A549 (cell line): Measurements from ENCODE around the gene GPC1. TPM values are rescaled to one million over a fixed set of nuclear protein-coding genes. Genes with fewer than 3 reads are reported as not detected.

ENCODE experiments used
- ATAC-seq, 2 experiments: fragments of 200-7000 bp in 1 of 2; fragments of >200 bp in 1 of 2; cut with Nextera tagmentation in 1 of 2; cut with Tn5 transposase in 1 of 2; 3 replicates each; pipeline versions ENCODE4 v1.8.0 to v1.9.1; 2018 to 2020; ENCODE audit warnings: mild to moderate bottlenecking in 1 of 2, moderate library complexity in 1 of 2
- CTCF ChIA-PET: fragments of 300-600 bp; sonication (Branson Sonifier 250); formaldehyde crosslinking; extraction: SDS; loops from one replicate; lab custom pipeline; 2021; ENCODE audit warnings: antibody characterized with exemption, inconsistent platforms; lab: Yijun Ruan, JAX
- POLR2A ChIA-PET: fragments of 350-600 bp; formaldehyde crosslinking; extraction: SDS; loops from one replicate; lab custom pipeline; 2021; ENCODE audit warnings: antibody characterized with exemption, inconsistent platforms; lab: Yijun Ruan, JAX
- DNase-seq, 2 experiments: peaks; one replicate each; pipeline versions ENCODE4 v3.0.0 to v3.0.0-alpha.2; 2011 to 2016; ENCODE audit warnings: low read depth in 1 of 2, low spot score in 1 of 2
- FAIRE-seq: peaks from 2 replicates; lab custom pipeline; 2011; peaks lifted over from hg19 to GRCh38; lab: Jason Lieb, UNC
- H3K27ac ChIP-seq, 2 experiments: fragments of >200 bp; sonication (Bioruptor Twin); formaldehyde crosslinking; 3 replicates each; pipeline ENCODE4 v1.5.1; 2016 to 2017
- H3K4me1 ChIP-seq: fragments of >200 bp; sonication (Bioruptor Twin); formaldehyde crosslinking; 3 replicates; pipeline ENCODE4 v1.6.1; 2016
- H3K4me2 ChIP-seq: fragments of >200 bp; sonication (Bioruptor Twin); formaldehyde crosslinking; 3 replicates; pipeline ENCODE4 v1.6.1; 2016
- H3K4me3 ChIP-seq: fragments of >200 bp; sonication (Bioruptor Twin); formaldehyde crosslinking; 3 replicates; pipeline ENCODE4 v1.5.1; 2016
- H3K9me3 ChIP-seq: fragments of >200 bp; sonication (Bioruptor Twin); formaldehyde crosslinking; 3 replicates; pipeline ENCODE4 v1.6.1; 2016
- BHLHE40 ChIP-seq: IDR thresholded peaks from 2 replicates; pipeline ENCODE4 v1.6.1; 2012; ENCODE audit warnings: low read depth, low read length, inconsistent platforms
- CBX8 ChIP-seq: fragments of 200-600 bp; sonication (generic); IDR thresholded peaks from 2 replicates; pipeline ENCODE4 v1.6.1; 2016
- CHD2 ChIP-seq: fragments of 150-350 bp; IDR thresholded peaks from 2 replicates; pipeline ENCODE4 v1.6.1; 2014; ENCODE audit warnings: low read length; ENCODE audit not compliant: partially characterized antibody
- CHD4 ChIP-seq: fragments of 200-600 bp; sonication (generic); IDR thresholded peaks from 2 replicates; pipeline ENCODE4 v1.6.1; 2016; ENCODE audit warnings: antibody characterized with exemption, mild to moderate bottlenecking, borderline replicate concordance
- E2F6 ChIP-seq: IDR thresholded peaks from 2 replicates; pipeline ENCODE4 v1.6.1; 2012; ENCODE audit warnings: low read depth, borderline replicate concordance
- EHMT2 ChIP-seq: fragments of 200-600 bp; sonication (generic); IDR thresholded peaks from 2 replicates; pipeline ENCODE4 v1.6.1; 2016; ENCODE audit warnings: antibody characterized with exemption, low read depth, mild to moderate bottlenecking, moderate library complexity
- EP300 ChIP-seq, 2 experiments: fragments of >200 bp; sonication (Bioruptor Twin); formaldehyde crosslinking; IDR thresholded peaks; 2 replicates in 1 of 2; 3 replicates in 1 of 2; pipeline ENCODE4 v1.6.1; 2016 to 2017
- ESRRA ChIP-seq: fragments of 150-350 bp; IDR thresholded peaks from 2 replicates; pipeline ENCODE4 v1.6.1; 2014; ENCODE audit warnings: mild to moderate bottlenecking, low read length, borderline replicate concordance
- FOSB ChIP-seq: fragments of 250-450 bp; sonication (Bioruptor Pico); IDR thresholded peaks from 2 replicates; pipeline ENCODE4 v1.5.0; 2020; ENCODE audit warnings: mild to moderate bottlenecking, moderate library complexity
- FOSL2 ChIP-seq, 2 experiments: fragments of 450-650 bp in 1 of 2; fragments of >200 bp in 1 of 2; sonication (Bioruptor Twin) in 1 of 2; formaldehyde crosslinking; IDR thresholded peaks; 2 replicates each; pipeline versions ENCODE4 v1.5.0 to v1.6.1; 2016 to 2020; ENCODE audit warnings: mild to moderate bottlenecking in 1 of 2, moderate library complexity in 1 of 2
- HEYL ChIP-seq: fragments of 250-450 bp; sonication (Bioruptor Pico); IDR thresholded peaks from 2 replicates; pipeline ENCODE4 v1.8.0; 2021; ENCODE audit warnings: mild to moderate bottlenecking, moderate library complexity
- JUN ChIP-seq, 2 experiments: fragments of >200 bp; sonication (Bioruptor Twin); formaldehyde crosslinking; IDR thresholded peaks; 2 replicates in 1 of 2; 3 replicates in 1 of 2; pipeline ENCODE4 v1.6.1; 2016 to 2017
- JUNB ChIP-seq: fragments of >200 bp; sonication (Bioruptor Twin); formaldehyde crosslinking; IDR thresholded peaks from 2 replicates; pipeline ENCODE4 v1.6.1; 2016
- KDM1A ChIP-seq: fragments of 200-600 bp; sonication (generic); IDR thresholded peaks from 2 replicates; pipeline ENCODE4 v1.6.1; 2016; ENCODE audit warnings: low read depth, mild to moderate bottlenecking
- MAX ChIP-seq: IDR thresholded peaks from 2 replicates; pipeline ENCODE4 v1.6.1; 2012
- MAZ ChIP-seq: fragments of 150-350 bp; IDR thresholded peaks from 2 replicates; pipeline ENCODE4 v1.6.1; 2014; ENCODE audit warnings: antibody characterized with exemption, low read depth, low read length, borderline replicate concordance
- NPAS2 ChIP-seq: fragments of 250-450 bp; sonication (Bioruptor Pico); IDR thresholded peaks from 2 replicates; pipeline ENCODE4 v1.8.0; 2022; ENCODE audit warnings: mild to moderate bottlenecking, moderate library complexity, borderline replicate concordance
- NR3C1 ChIP-seq: fragments of >200 bp; sonication (Bioruptor Twin); formaldehyde crosslinking; IDR thresholded peaks from 3 replicates; pipeline ENCODE4 v1.6.1; 2017
- POLR2AphosphoS2 ChIP-seq: conservative IDR thresholded peaks from 2 replicates; pipeline ENCODE4 v1.6.1; 2012; ENCODE audit warnings: low read length, improper control_type of control experiment, inconsistent platforms
- RARB ChIP-seq: fragments of 250-450 bp; sonication (Bioruptor Pico); IDR thresholded peaks from 2 replicates; pipeline ENCODE4 v1.8.0; 2021; ENCODE audit warnings: mild to moderate bottlenecking, moderate library complexity
- RCOR1 ChIP-seq: fragments of 150-350 bp; IDR thresholded peaks from 2 replicates; pipeline ENCODE4 v1.6.1; 2014; ENCODE audit warnings: antibody characterized with exemption, low read length, low read depth
- RNF2 ChIP-seq: fragments of 200-600 bp; sonication (generic); IDR thresholded peaks from 2 replicates; pipeline ENCODE4 v1.6.1; 2016; ENCODE audit warnings: low read depth, mild to moderate bottlenecking, antibody characterized with exemption, moderate library complexity, borderline replicate concordance
- TP53 ChIP-seq: fragments of 250-450 bp; sonication (Bioruptor Pico); IDR thresholded peaks from 2 replicates; pipeline ENCODE4 v1.5.0; 2021; ENCODE audit warnings: mild to moderate bottlenecking, moderate library complexity
- ZC3H11A ChIP-seq: fragments of 450-650 bp; IDR thresholded peaks from 2 replicates; pipeline ENCODE4 v1.6.1; 2014; ENCODE audit warnings: antibody characterized with exemption, mild to moderate bottlenecking
- ZFP36 ChIP-seq: fragments of 450-650 bp; IDR thresholded peaks from 2 replicates; pipeline ENCODE4 v1.6.1; 2014; ENCODE audit warnings: borderline replicate concordance; ENCODE audit not compliant: partially characterized antibody
- ZNF302 ChIP-seq: fragments of 250-450 bp; sonication (Bioruptor Pico); IDR thresholded peaks from 2 replicates; pipeline ENCODE4 v1.9.0; 2021; ENCODE audit warnings: inconsistent platforms, mild to moderate bottlenecking, moderate library complexity
- WGBS: methylation state at CpG from one replicate; pipeline ENCODE4 v1.1.6; 2017; ENCODE audit errors: missing lambda C conversion rate; 5-methylcytosine and 5-hydroxymethylcytosine counted together
- polyA plus RNA-seq, 4 experiments: library from polyadenylated mRNA; depleted of rRNA in 3 of 4; stranded (reverse); fragments of >200 nt; fragmentation: RNase III in 1 of 4; extraction: RNeasy Plus Mini Kit Qiagen cat#74134 plus additional on column Dnase treatment in 1 of 4; gene quantifications; 2 replicates in 3 of 4; 3 replicates in 1 of 4; pipeline ENCODE4 v1.2.3, GENCODE V29; 2011 to 2017
- TF ChIP-seq, protein P1 (sequence below): fragments of 200-600 bp; sonication (generic); IDR thresholded peaks from 2 replicates; pipeline ENCODE4 v1.6.1; 2016; ENCODE audit warnings: antibody characterized with exemption, mild to moderate bottlenecking, moderate library complexity
- TF ChIP-seq, protein P2 (sequence below): fragments of 250-450 bp; sonication (Bioruptor Pico); IDR thresholded peaks from 2 replicates; pipeline ENCODE4 v1.5.0; 2020; ENCODE audit warnings: low read depth, mild to moderate bottlenecking, moderate library complexity
- TF ChIP-seq, protein P3 (sequence below): fragments of 450-650 bp; IDR thresholded peaks from 2 replicates; pipeline ENCODE4 v1.6.1; 2014; ENCODE audit warnings: antibody characterized with exemption

GPC1 gene
- polyA plus RNA-seq, 2 of the 4 experiments (the other 2 are of a cell fraction) = 19.8 to 97.7 TPM

DNA sequence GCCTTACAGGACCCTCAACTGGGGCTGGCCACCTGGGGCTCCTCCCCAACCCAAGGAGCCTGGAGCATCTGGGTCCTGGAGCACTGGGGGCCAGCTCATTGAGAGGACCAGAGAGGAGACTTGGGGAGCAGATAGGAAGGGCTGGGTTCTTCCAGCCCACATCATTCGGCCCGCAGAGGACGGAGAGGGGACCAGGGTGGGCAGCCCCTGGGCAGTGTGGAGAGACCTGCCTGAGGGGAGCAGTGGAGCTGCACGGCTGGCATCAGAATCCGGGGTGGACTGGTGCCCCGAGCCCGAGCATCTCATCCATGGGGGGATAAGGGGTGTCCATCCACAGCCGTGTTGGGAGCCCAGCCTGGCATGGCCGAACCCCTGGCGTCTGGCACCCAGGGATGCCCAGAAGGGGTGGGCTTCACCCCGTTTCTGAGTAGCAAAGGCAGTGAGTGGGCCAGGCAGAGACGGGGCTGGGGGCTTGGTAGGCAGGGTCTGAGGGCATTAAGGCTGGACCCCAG is 11.3 kb downstream of the GPC1 start (continued):
- TF ChIP-seq, protein P1, sequence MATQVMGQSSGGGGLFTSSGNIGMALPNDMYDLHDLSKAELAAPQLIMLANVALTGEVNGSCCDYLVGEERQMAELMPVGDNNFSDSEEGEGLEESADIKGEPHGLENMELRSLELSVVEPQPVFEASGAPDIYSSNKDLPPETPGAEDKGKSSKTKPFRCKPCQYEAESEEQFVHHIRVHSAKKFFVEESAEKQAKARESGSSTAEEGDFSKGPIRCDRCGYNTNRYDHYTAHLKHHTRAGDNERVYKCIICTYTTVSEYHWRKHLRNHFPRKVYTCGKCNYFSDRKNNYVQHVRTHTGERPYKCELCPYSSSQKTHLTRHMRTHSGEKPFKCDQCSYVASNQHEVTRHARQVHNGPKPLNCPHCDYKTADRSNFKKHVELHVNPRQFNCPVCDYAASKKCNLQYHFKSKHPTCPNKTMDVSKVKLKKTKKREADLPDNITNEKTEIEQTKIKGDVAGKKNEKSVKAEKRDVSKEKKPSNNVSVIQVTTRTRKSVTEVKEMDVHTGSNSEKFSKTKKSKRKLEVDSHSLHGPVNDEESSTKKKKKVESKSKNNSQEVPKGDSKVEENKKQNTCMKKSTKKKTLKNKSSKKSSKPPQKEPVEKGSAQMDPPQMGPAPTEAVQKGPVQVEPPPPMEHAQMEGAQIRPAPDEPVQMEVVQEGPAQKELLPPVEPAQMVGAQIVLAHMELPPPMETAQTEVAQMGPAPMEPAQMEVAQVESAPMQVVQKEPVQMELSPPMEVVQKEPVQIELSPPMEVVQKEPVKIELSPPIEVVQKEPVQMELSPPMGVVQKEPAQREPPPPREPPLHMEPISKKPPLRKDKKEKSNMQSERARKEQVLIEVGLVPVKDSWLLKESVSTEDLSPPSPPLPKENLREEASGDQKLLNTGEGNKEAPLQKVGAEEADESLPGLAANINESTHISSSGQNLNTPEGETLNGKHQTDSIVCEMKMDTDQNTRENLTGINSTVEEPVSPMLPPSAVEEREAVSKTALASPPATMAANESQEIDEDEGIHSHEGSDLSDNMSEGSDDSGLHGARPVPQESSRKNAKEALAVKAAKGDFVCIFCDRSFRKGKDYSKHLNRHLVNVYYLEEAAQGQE = no peak

GRCh38 chr2:240447331-240447730 is 11.9 kb downstream of the GPC1 start:
- no peak for ATAC-seq
- no peak overlapping the region for H3K4me3 ChIP-seq
- TF ChIP-seq ZFP36 = no peak
- no peak for TF ChIP-seq JUN (IDR thresholded peaks at IDR 0.05)
- TF ChIP-seq CHD2 = no peak
- TF ChIP-seq, protein P2, sequence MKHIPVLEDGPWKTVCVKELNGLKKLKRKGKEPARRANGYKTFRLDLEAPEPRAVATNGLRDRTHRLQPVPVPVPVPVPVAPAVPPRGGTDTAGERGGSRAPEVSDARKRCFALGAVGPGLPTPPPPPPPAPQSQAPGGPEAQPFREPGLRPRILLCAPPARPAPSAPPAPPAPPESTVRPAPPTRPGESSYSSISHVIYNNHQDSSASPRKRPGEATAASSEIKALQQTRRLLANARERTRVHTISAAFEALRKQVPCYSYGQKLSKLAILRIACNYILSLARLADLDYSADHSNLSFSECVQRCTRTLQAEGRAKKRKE (CRISPR knock-in tag) = no peak
- no peak for TF ChIP-seq E2F6
- no peak for TF ChIP-seq NPAS2 (CRISPR knock-in tag)
- no peak for TF ChIP-seq JUNB
- TF ChIP-seq EHMT2 = no peak
- no peak for TF ChIP-seq HEYL
- TF ChIP-seq RARB (CRISPR knock-in tag) = no peak
- TF ChIP-seq MAX = no peak
- no peak for TF ChIP-seq FOSL2 (IDR thresholded peaks at IDR 0.05)
- no peak for TF ChIP-seq FOSL2 (CRISPR knock-in tag; IDR thresholded peaks at IDR 0.05)
- TF ChIP-seq EP300 (IDR thresholded peaks at IDR 0.05) = no peak
- no peak for TF ChIP-seq RNF2
- no peak for TF ChIP-seq NR3C1
- TF ChIP-seq CHD4 = no peak
- no peak for TF ChIP-seq FOSB (CRISPR knock-in tag)
- no peak for TF ChIP-seq RCOR1
- no peak for TF ChIP-seq CBX8
- H3K4me2 ChIP-seq = no peak overlapping the region
- WGBS = 83% methylated on average over 11 of the region's 22 CpGs
- ChIA-PET CTCF (interaction anchor here (1.2 to 5.8 kb wide), 3 partner anchors 9 to 219 kb away, joined by 3 to 29 read pairs (median 25); no protein-coding TSS in a partner anchor), POLR2A (no interaction called here)
- 0 out of 6 replicates have a peak overlapping the region, but pooled peaks of 1 of the 2 experiments have one; percentile 11 for H3K27ac ChIP-seq
- no peaks in the 10 kb centered on the region for H3K9me3 ChIP-seq
- DNase-seq = no peak
- peaks cover 57% of the 10 kb centered on the region for H3K4me1 ChIP-seq
- no peak for FAIRE-seq

GRCh38 chr2:240447934-240448333 is 12.5 kb downstream of the GPC1 start:
- Histone ChIP-seq H3K4me1 (peaks cover 51% of the 10 kb centered on the region), H3K4me3 (no peak overlapping the region), H3K27ac (no peak overlapping the region), H3K4me2 (no peak overlapping the region), H3K9me3 (no peaks in the 10 kb centered on the region)
- 89% methylated on average over 12 of the region's 15 CpGs for WGBS
- no peak for DNase-seq
- ATAC-seq = no peak
- FAIRE-seq = no peak
- ChIA-PET POLR2A (no interaction called here), CTCF (interaction anchor here (4.8 to 5.8 kb wide), 2 partner anchors 9 to 215 kb away, joined by 25 to 29 read pairs; no protein-coding TSS in a partner anchor)
- TF ChIP-seq E2F6 (no peak), JUNB (no peak), NPAS2 (CRISPR knock-in tag) (no peak), KDM1A (no peak), ZC3H11A (no peak), MAZ (no peak), ZNF302 (CRISPR knock-in tag) (no peak), ESRRA (no peak), BHLHE40 (no peak), POLR2AphosphoS2 (no peak; the same call in 1 of the 2 replicates), EHMT2 (no peak), CHD2 (no peak), TP53 (CRISPR knock-in tag) (no peak)
- TF ChIP-seq, protein P3, sequence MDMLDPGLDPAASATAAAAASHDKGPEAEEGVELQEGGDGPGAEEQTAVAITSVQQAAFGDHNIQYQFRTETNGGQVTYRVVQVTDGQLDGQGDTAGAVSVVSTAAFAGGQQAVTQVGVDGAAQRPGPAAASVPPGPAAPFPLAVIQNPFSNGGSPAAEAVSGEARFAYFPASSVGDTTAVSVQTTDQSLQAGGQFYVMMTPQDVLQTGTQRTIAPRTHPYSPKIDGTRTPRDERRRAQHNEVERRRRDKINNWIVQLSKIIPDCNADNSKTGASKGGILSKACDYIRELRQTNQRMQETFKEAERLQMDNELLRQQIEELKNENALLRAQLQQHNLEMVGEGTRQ = no peak
